DND-41 (cell line): ENCODE measurements around the gene GLP2R.

ENCODE experiments used
- CTCF ChIP-seq: IDR thresholded peaks from 2 replicates; pipeline ENCODE4 v1.5.1; 2012; ENCODE audit warnings: borderline replicate concordance, low read length, moderate library complexity, mild to moderate bottlenecking; ENCODE audit not compliant: poor library complexity, severe bottlenecking; ENCODE audit errors: extremely low read depth
- EZH2 ChIP-seq: IDR thresholded peaks from 3 replicates; pipeline ENCODE4 v1.6.1; 2012; ENCODE audit warnings: borderline replicate concordance, low read depth, mild to moderate bottlenecking, moderate library complexity, low read length, inconsistent platforms; ENCODE audit not compliant: severe bottlenecking

GRCh38 chr17:9917131-9917530 is 91.4 kb downstream of the GLP2R start:
- no peak for TF ChIP-seq CTCF
- no peak for TF ChIP-seq EZH2
